ENCODE data around the gene DOCK2.

DOCK2 gene

GRCh38 chr5:169610606-169611005 lies 26.5 kb upstream of the DOCK2 start:
- TF ChIP-seq SIN3A (IDR thresholded peaks at IDR 0.05; ENCODE audit: borderline replicate concordance, insufficient read depth, low read length) (no peak), FOXP2 (optimal IDR thresholded peaks at IDR 0.05; ENCODE audit: borderline replicate concordance, extremely low read depth, extremely low read length, insufficient read depth) (no peak), TAF1 (IDR thresholded peaks at IDR 0.05; ENCODE audit: borderline replicate concordance, insufficient read depth, low read length) (no peak), POLR2AphosphoS5 (IDR thresholded peaks at IDR 0.05; ENCODE audit: low read depth, low read length) (no peak)
- TF ChIP-seq, protein P1, sequence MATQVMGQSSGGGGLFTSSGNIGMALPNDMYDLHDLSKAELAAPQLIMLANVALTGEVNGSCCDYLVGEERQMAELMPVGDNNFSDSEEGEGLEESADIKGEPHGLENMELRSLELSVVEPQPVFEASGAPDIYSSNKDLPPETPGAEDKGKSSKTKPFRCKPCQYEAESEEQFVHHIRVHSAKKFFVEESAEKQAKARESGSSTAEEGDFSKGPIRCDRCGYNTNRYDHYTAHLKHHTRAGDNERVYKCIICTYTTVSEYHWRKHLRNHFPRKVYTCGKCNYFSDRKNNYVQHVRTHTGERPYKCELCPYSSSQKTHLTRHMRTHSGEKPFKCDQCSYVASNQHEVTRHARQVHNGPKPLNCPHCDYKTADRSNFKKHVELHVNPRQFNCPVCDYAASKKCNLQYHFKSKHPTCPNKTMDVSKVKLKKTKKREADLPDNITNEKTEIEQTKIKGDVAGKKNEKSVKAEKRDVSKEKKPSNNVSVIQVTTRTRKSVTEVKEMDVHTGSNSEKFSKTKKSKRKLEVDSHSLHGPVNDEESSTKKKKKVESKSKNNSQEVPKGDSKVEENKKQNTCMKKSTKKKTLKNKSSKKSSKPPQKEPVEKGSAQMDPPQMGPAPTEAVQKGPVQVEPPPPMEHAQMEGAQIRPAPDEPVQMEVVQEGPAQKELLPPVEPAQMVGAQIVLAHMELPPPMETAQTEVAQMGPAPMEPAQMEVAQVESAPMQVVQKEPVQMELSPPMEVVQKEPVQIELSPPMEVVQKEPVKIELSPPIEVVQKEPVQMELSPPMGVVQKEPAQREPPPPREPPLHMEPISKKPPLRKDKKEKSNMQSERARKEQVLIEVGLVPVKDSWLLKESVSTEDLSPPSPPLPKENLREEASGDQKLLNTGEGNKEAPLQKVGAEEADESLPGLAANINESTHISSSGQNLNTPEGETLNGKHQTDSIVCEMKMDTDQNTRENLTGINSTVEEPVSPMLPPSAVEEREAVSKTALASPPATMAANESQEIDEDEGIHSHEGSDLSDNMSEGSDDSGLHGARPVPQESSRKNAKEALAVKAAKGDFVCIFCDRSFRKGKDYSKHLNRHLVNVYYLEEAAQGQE (IDR thresholded peaks at IDR 0.05; ENCODE audit: insufficient read depth in 1 of 2, low read depth in 2 of 2, low read length in 2 of 2) = no peak

- TF ChIP-seq POLR2AphosphoS5 (IDR thresholded peaks at IDR 0.05; ENCODE audit: low read depth, low read length) (no peak), FOXP2 (optimal IDR thresholded peaks at IDR 0.05; ENCODE audit: borderline replicate concordance, extremely low read depth, extremely low read length, insufficient read depth) (no peak), TAF1 (IDR thresholded peaks at IDR 0.05; ENCODE audit: borderline replicate concordance, insufficient read depth, low read length) (no peak), SIN3A (IDR thresholded peaks at IDR 0.05; ENCODE audit: borderline replicate concordance, insufficient read depth, low read length) (no peak)
- TF ChIP-seq, protein P1 (IDR thresholded peaks at IDR 0.05; ENCODE audit: insufficient read depth in 1 of 2, low read depth in 2 of 2, low read length in 2 of 2) = no peak
Observed at GRCh38 chr5:169615561-169615960, 21.5 kb upstream of the DOCK2 start.

DNA sequence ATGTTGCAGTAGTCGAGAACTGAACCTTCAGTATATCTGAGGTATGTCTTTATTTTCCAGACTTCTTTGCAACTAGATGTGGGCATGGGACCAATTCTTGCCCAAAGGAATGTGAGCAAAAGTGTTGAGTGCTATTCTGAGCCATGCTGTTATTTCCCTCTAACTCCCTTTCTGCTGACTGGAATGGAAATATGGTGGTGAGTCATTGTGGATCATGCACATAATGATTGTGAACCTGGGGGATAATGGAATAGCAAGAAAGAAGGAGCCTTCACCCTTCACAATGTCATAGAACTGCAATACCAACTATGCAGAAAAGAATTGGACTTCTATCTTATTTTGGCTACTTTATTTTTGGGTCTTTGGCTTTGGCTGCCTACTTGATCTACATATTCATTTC lies 10.3 kb upstream of the DOCK2 start:
- TF ChIP-seq FOXP2 (optimal IDR thresholded peaks at IDR 0.05; ENCODE audit: borderline replicate concordance, extremely low read depth, extremely low read length, insufficient read depth) (no peak), SIN3A (IDR thresholded peaks at IDR 0.05; ENCODE audit: borderline replicate concordance, insufficient read depth, low read length) (no peak), TAF1 (IDR thresholded peaks at IDR 0.05; ENCODE audit: borderline replicate concordance, insufficient read depth, low read length) (no peak), POLR2AphosphoS5 (IDR thresholded peaks at IDR 0.05; ENCODE audit: low read depth, low read length) (no peak)
- TF ChIP-seq, protein P1 (IDR thresholded peaks at IDR 0.05; ENCODE audit: insufficient read depth in 1 of 2, low read depth in 2 of 2, low read length in 2 of 2) = no peak

GRCh38 chr5:169627551-169627950 lies 9.5 kb upstream of the DOCK2 start:
- TF ChIP-seq TAF1 (IDR thresholded peaks at IDR 0.05; ENCODE audit: borderline replicate concordance, insufficient read depth, low read length) (no peak), POLR2AphosphoS5 (IDR thresholded peaks at IDR 0.05; ENCODE audit: low read depth, low read length) (no peak), SIN3A (IDR thresholded peaks at IDR 0.05; ENCODE audit: borderline replicate concordance, insufficient read depth, low read length) (no peak), FOXP2 (optimal IDR thresholded peaks at IDR 0.05; ENCODE audit: borderline replicate concordance, extremely low read depth, extremely low read length, insufficient read depth) (no peak)
- TF ChIP-seq, protein P1 (IDR thresholded peaks at IDR 0.05; ENCODE audit: insufficient read depth in 1 of 2, low read depth in 2 of 2, low read length in 2 of 2) = no peak

DNA sequence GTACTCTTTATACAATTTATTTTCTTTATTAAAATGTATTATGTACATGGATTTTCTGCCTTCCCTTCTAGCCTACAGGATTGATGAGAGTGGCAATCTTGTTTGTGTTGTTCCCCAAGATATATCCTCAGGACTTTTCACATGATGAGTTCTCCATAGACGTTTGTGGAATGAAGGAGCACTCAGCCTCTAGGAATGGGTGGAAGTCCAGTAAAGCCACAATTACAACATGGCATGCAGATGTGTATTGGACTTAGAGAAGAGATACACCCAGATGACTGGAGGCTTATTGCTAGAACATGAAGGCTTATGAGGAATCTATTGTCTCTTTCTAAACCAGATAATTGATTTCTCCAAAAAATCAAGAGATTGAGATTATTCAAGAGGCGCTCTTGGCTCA lies 8.2 kb upstream of the DOCK2 start:
- TF ChIP-seq SIN3A (IDR thresholded peaks at IDR 0.05; ENCODE audit: borderline replicate concordance, insufficient read depth, low read length) (no peak), FOXP2 (optimal IDR thresholded peaks at IDR 0.05; ENCODE audit: borderline replicate concordance, extremely low read depth, extremely low read length, insufficient read depth) (no peak), POLR2AphosphoS5 (IDR thresholded peaks at IDR 0.05; ENCODE audit: low read depth, low read length) (no peak)
